HepG2 (cell line): ENCODE measurements around the gene BLMH. TPM values are rescaled to one million over a fixed set of nuclear protein-coding genes. Genes with fewer than 3 reads are reported as not detected.

ENCODE experiments used
- ATAC-seq: fragments of 200-7000 bp; cut with Tn5 transposase; 3 replicates; pipeline ENCODE4 v1.9.1; 2020; ENCODE audit warnings: mild to moderate bottlenecking, moderate library complexity
- BruUV-seq: library from RNA; stranded (reverse); fragments of 400-500 nt; replicated peaks from 2 replicates; lab custom pipeline; 2021; lab: Mats Ljungman, UMichigan
- CTCF ChIA-PET: fragments of 300-600 bp; formaldehyde crosslinking; extraction: SDS; loops from one replicate; lab custom pipeline; 2021; ENCODE audit warnings: low total read pairs, inconsistent platforms, low intra/inter-chr PET ratio; lab: Yijun Ruan, JAX
- POLR2A ChIA-PET: fragments of 350-600 bp; sonication (Branson Sonifier 250); formaldehyde crosslinking; loops from one replicate; lab custom pipeline; 2020; ENCODE audit warnings: antibody characterized with exemption, inconsistent platforms; lab: Yijun Ruan, JAX
- DNase-seq: peaks from one replicate; pipeline ENCODE4 v3.0.0-alpha.2; 2015; ENCODE audit warnings: low spot score
- FAIRE-seq: peaks from 3 replicates; lab custom pipeline; 2011; peaks lifted over from hg19 to GRCh38; lab: Jason Lieb, UNC
- H2AFZ ChIP-seq: one replicate; pipeline ENCODE4 v1.6.1; 2011; ENCODE audit warnings: low read length, inconsistent platforms
- H3K27ac ChIP-seq: fragments of 300-600 bp; 3 replicates; pipeline ENCODE4 v1.8.0; 2011; ENCODE audit warnings: mixed run types, mild to moderate bottlenecking, mixed read lengths, low read length, inconsistent platforms; ENCODE audit not compliant: insufficient read depth; ENCODE audit errors: extremely low read length
- H3K27me3 ChIP-seq, 2 experiments: fragments of 200-600 bp in 1 of 2; 2 replicates in 1 of 2; 3 replicates in 1 of 2; pipeline versions ENCODE4 v1.6.0 to v1.8.0; 2011; ENCODE audit warnings: low read length in 2 of 2, mild to moderate bottlenecking in 2 of 2, moderate library complexity in 2 of 2, inconsistent platforms in 1 of 2; ENCODE audit not compliant: insufficient read depth in 2 of 2, control insufficient read depth in 1 of 2
- H3K36me3 ChIP-seq, 2 experiments: fragments of 200-600 bp in 1 of 2; replicated peaks in 1 of 2; 2 replicates in 1 of 2; 3 replicates in 1 of 2; pipeline versions ENCODE4 v1.5.1 to v1.8.0; 2011; ENCODE audit warnings: low read length in 2 of 2, inconsistent platforms in 1 of 2; ENCODE audit not compliant: insufficient read depth in 2 of 2, control insufficient read depth in 1 of 2
- H3K4me1 ChIP-seq: 2 replicates; pipeline ENCODE4 v1.5.1; 2012; ENCODE audit warnings: low read length, inconsistent platforms; ENCODE audit not compliant: insufficient read depth
- H3K4me2 ChIP-seq: 2 replicates; pipeline ENCODE4 v1.6.0; 2011; ENCODE audit warnings: low read depth, low read length, inconsistent platforms
- H3K4me3 ChIP-seq, 3 experiments: fragments of 200-600 bp in 1 of 3; sonication (generic), shearing (Covaris generic) in 1 of 3; replicated peaks in 1 of 3; 2 replicates each; pipeline ENCODE4 v1.5.1; 2011 to 2016; ENCODE audit warnings: low read length in 3 of 3, inconsistent platforms in 2 of 3, low read depth in 2 of 3, mild to moderate bottlenecking in 2 of 3, control low read depth in 1 of 3, mixed read lengths in 1 of 3; ENCODE audit not compliant: insufficient read depth in 1 of 3
- H3K79me2 ChIP-seq: one replicate; pipeline ENCODE4 v1.6.1; 2011; ENCODE audit warnings: low read length, inconsistent platforms; ENCODE audit not compliant: insufficient read depth
- H3K9ac ChIP-seq: 2 replicates; pipeline ENCODE4 v1.6.0; 2011; ENCODE audit warnings: mild to moderate bottlenecking, low read depth, low read length, inconsistent platforms; ENCODE audit not compliant: insufficient read depth
- H3K9me3 ChIP-seq: 2 replicates; pipeline ENCODE4 v1.5.1; 2012; ENCODE audit warnings: mild to moderate bottlenecking, low read length
- H4K20me1 ChIP-seq: 2 replicates; pipeline ENCODE4 v1.6.0; 2011; ENCODE audit warnings: inconsistent platforms, mild to moderate bottlenecking, low read length, moderate library complexity; ENCODE audit not compliant: insufficient read depth
- FOXK1 ChIP-seq: sonication (generic); formaldehyde crosslinking; IDR thresholded peaks from 2 replicates; pipeline ENCODE4 v1.4.0; 2020; ENCODE audit warnings: low read depth, missing genetic modification reagents, borderline replicate concordance
- PITX1 ChIP-seq: sonication (generic); formaldehyde crosslinking; IDR thresholded peaks from 2 replicates; pipeline ENCODE4 v1.5.1; 2020; ENCODE audit warnings: mild to moderate bottlenecking, missing genetic modification reagents
- RNF2 ChIP-seq: fragments of 450-650 bp; conservative IDR thresholded peaks from 2 replicates; pipeline ENCODE4 v1.6.1; 2016; ENCODE audit warnings: low read depth
- SMYD3 ChIP-seq: sonication (generic); formaldehyde crosslinking; IDR thresholded peaks from 2 replicates; pipeline ENCODE4 v1.8.1; 2023; ENCODE audit warnings: mild to moderate bottlenecking, missing genetic modification reagents
- THAP11 ChIP-seq: IDR thresholded peaks from 2 replicates; pipeline ENCODE4 v1.6.1; 2016; ENCODE audit warnings: missing biosample characterization, missing genetic modification reagents
- ZNF354B ChIP-seq: sonication (generic); formaldehyde crosslinking; IDR thresholded peaks from 2 replicates; pipeline ENCODE4 v1.8.0; 2022; ENCODE audit warnings: mild to moderate bottlenecking, missing genetic modification reagents
- ZNF552 ChIP-seq: sonication (generic); formaldehyde crosslinking; IDR thresholded peaks from 2 replicates; pipeline ENCODE4 v1.9.0; 2022; ENCODE audit warnings: missing genetic modification reagents, mild to moderate bottlenecking, borderline replicate concordance
- ZSCAN25 ChIP-seq: sonication (generic); formaldehyde crosslinking; IDR thresholded peaks from 2 replicates; pipeline ENCODE4 v1.8.0; 2022; ENCODE audit warnings: mild to moderate bottlenecking, missing genetic modification reagents
- WGBS: methylation state at CpG from one replicate; pipeline ENCODE4 v1.1.6; 2017; ENCODE audit warnings: low lambda C conversion rate; 5-methylcytosine and 5-hydroxymethylcytosine counted together
- in situ Hi-C: cut with HindIII; loops from 2 replicates; pipeline ENCODE4 v1.10.0; 2017; ENCODE audit warnings: low pct_unique_long_range_greater_than_20kb; ENCODE audit not compliant: extremely low pct_ligation_motif_present
- intact Hi-C: fragments of 100-400 bp; cut with micrococcal nuclease; formaldehyde crosslinking; loops from one replicate; pipeline ENCODE4 v1.10.0; 2022; ENCODE audit not compliant: unreplicated experiment
- polyA plus RNA-seq, 8 experiments: library from polyadenylated mRNA; depleted of rRNA in 3 of 8; stranded (reverse) in 7 of 8; unstranded in 1 of 8; fragments of >200 nt; fragmentation: Illumina TruSeq in 4 of 8; extraction: Trizol in 4 of 8; gene quantifications; 2 replicates each; pipeline versions ENCODE4 v1.2.1 to v1.2.3, GENCODE V29; 2011 to 2016; ENCODE audit warnings: low read depth in 4 of 8, missing spikeins in 1 of 8, mixed read lengths in 1 of 8; ENCODE audit not compliant: insufficient read depth in 1 of 8
- total RNA-seq, 5 experiments: library from RNA; depleted of rRNA; stranded (reverse); fragments of >200 nt; fragmentation: Illumina TruSeq; extraction: Trizol; gene quantifications; 2 replicates each; pipeline ENCODE4 v1.2.3, GENCODE V29; 2016; ENCODE audit warnings: low read depth in 1 of 5
- TF ChIP-seq, protein P1 (sequence below): sonication (generic); formaldehyde crosslinking; IDR thresholded peaks from 2 replicates; pipeline ENCODE4 v1.4.0; 2020; ENCODE audit warnings: missing genetic modification reagents
- TF ChIP-seq, protein P2 (sequence below): sonication (generic); formaldehyde crosslinking; conservative IDR thresholded peaks from 2 replicates; pipeline ENCODE4 v1.4.0; 2020; ENCODE audit warnings: missing genetic modification reagents
- TF ChIP-seq, protein P3 (sequence below): sonication (generic); formaldehyde crosslinking; IDR thresholded peaks from 2 replicates; pipeline ENCODE4 v1.9.0; 2022; ENCODE audit warnings: low read depth, missing genetic modification reagents
- TF ChIP-seq, protein P4 (sequence below): sonication (generic); formaldehyde crosslinking; IDR thresholded peaks from 2 replicates; pipeline ENCODE4 v1.4.0; 2020; ENCODE audit warnings: missing genetic modification reagents, borderline replicate concordance
- TF ChIP-seq, protein P5 (sequence below): IDR thresholded peaks from 2 replicates; pipeline ENCODE4 v1.6.1; 2016; ENCODE audit warnings: mild to moderate bottlenecking, missing biosample characterization, missing genetic modification reagents

BLMH gene
- total and polyA plus RNA-seq, 2 of the 13 experiments (the other 11 are each of a cell fraction or from before 2014, with no cell fraction given), result 12.1 to 41.0 TPM

DNA sequence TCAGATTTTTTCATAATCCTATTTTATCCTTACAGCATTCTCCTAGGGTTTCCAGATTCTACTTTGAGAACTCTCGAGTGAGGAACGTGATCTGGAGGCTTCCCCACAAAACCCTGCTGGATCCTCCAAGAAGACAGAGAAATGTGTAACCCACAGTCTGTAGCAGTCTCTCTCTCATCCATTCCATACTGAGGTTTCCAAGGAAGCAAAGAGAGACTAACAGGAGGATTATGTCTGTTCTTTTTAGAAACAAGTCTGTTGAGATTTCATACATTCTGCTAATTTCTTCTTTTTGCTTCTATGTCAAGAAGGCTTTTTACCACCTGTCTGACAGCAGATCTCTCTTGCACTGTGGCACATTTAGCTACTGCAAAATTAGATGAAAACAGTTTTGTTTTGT lies 23.4 kb upstream of the BLMH start (continued):
- TF ChIP-seq ZNF552 (CRISPR knock-in tag) (no peak), SMYD3 (no peak), ZSCAN25 (CRISPR knock-in tag) (no peak)
- TF ChIP-seq, protein P1, sequence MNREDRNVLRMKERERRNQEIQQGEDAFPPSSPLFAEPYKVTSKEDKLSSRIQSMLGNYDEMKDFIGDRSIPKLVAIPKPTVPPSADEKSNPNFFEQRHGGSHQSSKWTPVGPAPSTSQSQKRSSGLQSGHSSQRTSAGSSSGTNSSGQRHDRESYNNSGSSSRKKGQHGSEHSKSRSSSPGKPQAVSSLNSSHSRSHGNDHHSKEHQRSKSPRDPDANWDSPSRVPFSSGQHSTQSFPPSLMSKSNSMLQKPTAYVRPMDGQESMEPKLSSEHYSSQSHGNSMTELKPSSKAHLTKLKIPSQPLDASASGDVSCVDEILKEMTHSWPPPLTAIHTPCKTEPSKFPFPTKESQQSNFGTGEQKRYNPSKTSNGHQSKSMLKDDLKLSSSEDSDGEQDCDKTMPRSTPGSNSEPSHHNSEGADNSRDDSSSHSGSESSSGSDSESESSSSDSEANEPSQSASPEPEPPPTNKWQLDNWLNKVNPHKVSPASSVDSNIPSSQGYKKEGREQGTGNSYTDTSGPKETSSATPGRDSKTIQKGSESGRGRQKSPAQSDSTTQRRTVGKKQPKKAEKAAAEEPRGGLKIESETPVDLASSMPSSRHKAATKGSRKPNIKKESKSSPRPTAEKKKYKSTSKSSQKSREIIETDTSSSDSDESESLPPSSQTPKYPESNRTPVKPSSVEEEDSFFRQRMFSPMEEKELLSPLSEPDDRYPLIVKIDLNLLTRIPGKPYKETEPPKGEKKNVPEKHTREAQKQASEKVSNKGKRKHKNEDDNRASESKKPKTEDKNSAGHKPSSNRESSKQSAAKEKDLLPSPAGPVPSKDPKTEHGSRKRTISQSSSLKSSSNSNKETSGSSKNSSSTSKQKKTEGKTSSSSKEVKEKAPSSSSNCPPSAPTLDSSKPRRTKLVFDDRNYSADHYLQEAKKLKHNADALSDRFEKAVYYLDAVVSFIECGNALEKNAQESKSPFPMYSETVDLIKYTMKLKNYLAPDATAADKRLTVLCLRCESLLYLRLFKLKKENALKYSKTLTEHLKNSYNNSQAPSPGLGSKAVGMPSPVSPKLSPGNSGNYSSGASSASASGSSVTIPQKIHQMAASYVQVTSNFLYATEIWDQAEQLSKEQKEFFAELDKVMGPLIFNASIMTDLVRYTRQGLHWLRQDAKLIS (CRISPR knock-in tag), result no peak
- TF ChIP-seq, protein P2, sequence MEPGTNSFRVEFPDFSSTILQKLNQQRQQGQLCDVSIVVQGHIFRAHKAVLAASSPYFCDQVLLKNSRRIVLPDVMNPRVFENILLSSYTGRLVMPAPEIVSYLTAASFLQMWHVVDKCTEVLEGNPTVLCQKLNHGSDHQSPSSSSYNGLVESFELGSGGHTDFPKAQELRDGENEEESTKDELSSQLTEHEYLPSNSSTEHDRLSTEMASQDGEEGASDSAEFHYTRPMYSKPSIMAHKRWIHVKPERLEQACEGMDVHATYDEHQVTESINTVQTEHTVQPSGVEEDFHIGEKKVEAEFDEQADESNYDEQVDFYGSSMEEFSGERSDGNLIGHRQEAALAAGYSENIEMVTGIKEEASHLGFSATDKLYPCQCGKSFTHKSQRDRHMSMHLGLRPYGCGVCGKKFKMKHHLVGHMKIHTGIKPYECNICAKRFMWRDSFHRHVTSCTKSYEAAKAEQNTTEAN (CRISPR knock-in tag), result no peak

DNA sequence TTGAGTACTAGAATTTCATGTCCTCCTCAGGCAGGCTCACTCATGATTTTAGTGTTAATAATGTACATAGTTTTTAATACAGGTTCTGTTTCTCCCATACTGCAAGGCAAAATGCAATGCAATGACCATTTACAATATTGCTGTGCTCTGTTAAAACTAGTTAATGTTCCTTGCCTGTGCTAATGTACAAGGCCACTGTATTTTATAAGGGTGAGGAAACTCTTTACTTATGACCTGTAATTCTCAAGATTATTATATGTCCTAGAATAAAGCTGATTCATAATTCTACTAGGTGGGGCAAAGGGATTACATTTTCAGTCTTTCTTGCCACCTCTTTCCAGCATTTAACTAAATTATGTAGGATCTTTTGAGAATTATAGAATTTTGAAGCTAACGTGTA lies 22.7 kb upstream of the BLMH start:
- Histone ChIP-seq H3K27ac (no peak overlapping the region), H3K27me3 (peaks cover 0 to 6% of the 10 kb centered on the region in 2 experiments; a peak in 1 of 5 replicates), H3K4me3 (no peak overlapping the region), H3K36me3 (no peaks in the 10 kb centered on the region), H3K9me3 (no peaks in the 10 kb centered on the region), H3K4me2 (no peak overlapping the region), H3K79me2 (no peaks in the 10 kb centered on the region), H3K4me1 (peaks cover 30% of the 10 kb centered on the region), H4K20me1 (no peaks in the 10 kb centered on the region), H3K9ac (no peak overlapping the region), H2AFZ (no peak overlapping the region)
- FAIRE-seq, result no peak
- no TSS peak for BruUV-seq
- WGBS, result 0% methylated on average over 1 of the region's 1 CpG
- CTCF ChIA-PET, result no interaction called here
- no peak for DNase-seq
- ATAC-seq, result no peak
- in situ Hi-C loops (no loop called here), intact Hi-C loops (no loop called here)
- POLR2A ChIA-PET, result no interaction called here
- TF ChIP-seq, protein P3, sequence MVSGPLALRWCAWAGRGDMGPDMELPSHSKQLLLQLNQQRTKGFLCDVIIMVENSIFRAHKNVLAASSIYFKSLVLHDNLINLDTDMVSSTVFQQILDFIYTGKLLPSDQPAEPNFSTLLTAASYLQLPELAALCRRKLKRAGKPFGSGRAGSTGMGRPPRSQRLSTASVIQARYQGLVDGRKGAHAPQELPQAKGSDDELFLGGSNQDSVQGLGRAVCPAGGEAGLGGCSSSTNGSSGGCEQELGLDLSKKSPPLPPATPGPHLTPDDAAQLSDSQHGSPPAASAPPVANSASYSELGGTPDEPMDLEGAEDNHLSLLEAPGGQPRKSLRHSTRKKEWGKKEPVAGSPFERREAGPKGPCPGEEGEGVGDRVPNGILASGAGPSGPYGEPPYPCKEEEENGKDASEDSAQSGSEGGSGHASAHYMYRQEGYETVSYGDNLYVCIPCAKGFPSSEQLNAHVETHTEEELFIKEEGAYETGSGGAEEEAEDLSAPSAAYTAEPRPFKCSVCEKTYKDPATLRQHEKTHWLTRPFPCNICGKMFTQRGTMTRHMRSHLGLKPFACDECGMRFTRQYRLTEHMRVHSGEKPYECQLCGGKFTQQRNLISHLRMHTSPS, result no peak
- no peak for TF ChIP-seq THAP11
- no peak for TF ChIP-seq PITX1
- no peak for TF ChIP-seq FOXK1 (CRISPR knock-in tag)
- TF ChIP-seq, protein P4, sequence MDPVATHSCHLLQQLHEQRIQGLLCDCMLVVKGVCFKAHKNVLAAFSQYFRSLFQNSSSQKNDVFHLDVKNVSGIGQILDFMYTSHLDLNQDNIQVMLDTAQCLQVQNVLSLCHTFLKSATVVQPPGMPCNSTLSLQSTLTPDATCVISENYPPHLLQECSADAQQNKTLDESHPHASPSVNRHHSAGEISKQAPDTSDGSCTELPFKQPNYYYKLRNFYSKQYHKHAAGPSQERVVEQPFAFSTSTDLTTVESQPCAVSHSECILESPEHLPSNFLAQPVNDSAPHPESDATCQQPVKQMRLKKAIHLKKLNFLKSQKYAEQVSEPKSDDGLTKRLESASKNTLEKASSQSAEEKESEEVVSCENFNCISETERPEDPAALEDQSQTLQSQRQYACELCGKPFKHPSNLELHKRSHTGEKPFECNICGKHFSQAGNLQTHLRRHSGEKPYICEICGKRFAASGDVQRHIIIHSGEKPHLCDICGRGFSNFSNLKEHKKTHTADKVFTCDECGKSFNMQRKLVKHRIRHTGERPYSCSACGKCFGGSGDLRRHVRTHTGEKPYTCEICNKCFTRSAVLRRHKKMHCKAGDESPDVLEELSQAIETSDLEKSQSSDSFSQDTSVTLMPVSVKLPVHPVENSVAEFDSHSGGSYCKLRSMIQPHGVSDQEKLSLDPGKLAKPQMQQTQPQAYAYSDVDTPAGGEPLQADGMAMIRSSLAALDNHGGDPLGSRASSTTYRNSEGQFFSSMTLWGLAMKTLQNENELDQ (CRISPR knock-in tag), result no peak
- no peak for TF ChIP-seq ZNF354B (CRISPR knock-in tag)
- no peak for TF ChIP-seq RNF2
- TF ChIP-seq, protein P5, sequence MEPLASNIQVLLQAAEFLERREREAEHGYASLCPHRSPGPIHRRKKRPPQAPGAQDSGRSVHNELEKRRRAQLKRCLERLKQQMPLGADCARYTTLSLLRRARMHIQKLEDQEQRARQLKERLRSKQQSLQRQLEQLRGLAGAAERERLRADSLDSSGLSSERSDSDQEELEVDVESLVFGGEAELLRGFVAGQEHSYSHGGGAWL (CRISPR knock-in tag), result no peak
